ENCODE measurements around the gene TMEM125.

Gene TMEM125

GRCh38 chr1:43313771-43314170 lies 44.0 kb downstream of the TMEM125 start:
- no peak for DNase-seq

GRCh38 chr1:43314233-43314632 lies 44.5 kb downstream of the TMEM125 start:
- no peak for DNase-seq

GRCh38 chr1:43315481-43315880 lies 45.7 kb downstream of the TMEM125 start:
- no peak for DNase-seq

- DNase-seq: no peak
These were observed 46.4 kb downstream of the TMEM125 start for GRCh38 chr1:43315963-43316737.

GRCh38 chr1:43316738-43317520 lies 47.1 kb downstream of the TMEM125 start:
- no peak for DNase-seq

GRCh38 chr1:43317817-43318471 lies 48.2 kb downstream of the TMEM125 start:
- DNase-seq: no peak

- DNase-seq: no peak
These were observed 49.0 kb downstream of the TMEM125 start for GRCh38 chr1:43318831-43319230.

GRCh38 chr1:43319288-43319687 lies 49.5 kb downstream of the TMEM125 start:
- DNase-seq: no peak

GRCh38 chr1:43319766-43320165 lies 50.0 kb downstream of the TMEM125 start:
- DNase-seq: no peak

GRCh38 chr1:43321331-43321891 lies 51.6 kb downstream of the TMEM125 start:
- no peak for DNase-seq

- no peak for DNase-seq
These were observed 52.7 kb downstream of the TMEM125 start for GRCh38 chr1:43322506-43322905.

Data from CD4-positive, alpha-beta T cell treated with Interleukin-4 for 1 hour (primary cell).